Activated CD4-positive, alpha-beta T cell treated with anti-CD3 and anti-CD28 coated beads for 36 hours (primary cell): ENCODE measurements around the gene C1orf232. TPM values are rescaled to one million over a fixed set of nuclear protein-coding genes. Genes with fewer than 3 reads are reported as not detected.

ENCODE experiments used
- ATAC-seq: fragments of 200-7000 bp; cut with Tn5 transposase; one replicate; pipeline ENCODE4 v1.10.0; 2021; ENCODE audit warnings: mild to moderate bottlenecking, moderate library complexity
- CTCF ChIA-PET: fragments of 350-600 bp; sonication (Branson Sonifier 250); formaldehyde crosslinking; loops from one replicate; lab custom pipeline; 2021; ENCODE audit warnings: antibody characterized with exemption; lab: Charles Lee
- POLR2A ChIA-PET: fragments of 350-600 bp; sonication (Branson Sonifier 250); formaldehyde crosslinking; loops from one replicate; lab custom pipeline; 2021; ENCODE audit warnings: antibody characterized with exemption, inconsistent platforms; lab: Charles Lee
- DNase-seq: peaks from one replicate; pipeline ENCODE4 v3.0.0-alpha.2; 2020
- H3K27ac Mint-ChIP-seq: one replicate; pipeline ENCODE4 v1.8.0; 2021; ENCODE audit warnings: mixed read lengths
- H3K27me3 Mint-ChIP-seq: one replicate; pipeline ENCODE4 v1.8.0; 2021; ENCODE audit warnings: mixed read lengths
- H3K36me3 Mint-ChIP-seq: one replicate; pipeline ENCODE4 v1.8.0; 2021; ENCODE audit warnings: low read depth, mixed read lengths
- H3K4me1 Mint-ChIP-seq: one replicate; pipeline ENCODE4 v1.8.0; 2021; ENCODE audit warnings: mixed read lengths
- H3K4me3 Mint-ChIP-seq: one replicate; pipeline ENCODE4 v1.8.0; 2021; ENCODE audit warnings: mild to moderate bottlenecking, moderate library complexity, mixed read lengths
- H3K9me3 Mint-ChIP-seq: one replicate; pipeline ENCODE4 v1.8.0; 2021; ENCODE audit warnings: low read depth, mixed read lengths
- intact Hi-C, 2 experiments: fragments of 100-400 bp; cut with DNase I in 1 of 2; cut with micrococcal nuclease in 1 of 2; formaldehyde crosslinking; loops; one replicate each; pipeline versions ENCODE4 v1.14.2 to v1.15.1; 2022 to 2024; cut with DNase I, micrococcal nuclease
- total RNA-seq, 2 experiments: library from RNA; stranded (reverse); gene quantifications; one replicate each; pipeline ENCODE4 v1.2.3, GENCODE V29; 2021

Gene C1orf232
- total RNA-seq, 2 experiments from 2014 or later, result not detected

- no peak overlapping the region for H3K4me3 Mint-ChIP-seq
These were observed 23.0 kb upstream of the C1orf232 start for GRCh38 chr1:26191739-26192138.

DNA sequence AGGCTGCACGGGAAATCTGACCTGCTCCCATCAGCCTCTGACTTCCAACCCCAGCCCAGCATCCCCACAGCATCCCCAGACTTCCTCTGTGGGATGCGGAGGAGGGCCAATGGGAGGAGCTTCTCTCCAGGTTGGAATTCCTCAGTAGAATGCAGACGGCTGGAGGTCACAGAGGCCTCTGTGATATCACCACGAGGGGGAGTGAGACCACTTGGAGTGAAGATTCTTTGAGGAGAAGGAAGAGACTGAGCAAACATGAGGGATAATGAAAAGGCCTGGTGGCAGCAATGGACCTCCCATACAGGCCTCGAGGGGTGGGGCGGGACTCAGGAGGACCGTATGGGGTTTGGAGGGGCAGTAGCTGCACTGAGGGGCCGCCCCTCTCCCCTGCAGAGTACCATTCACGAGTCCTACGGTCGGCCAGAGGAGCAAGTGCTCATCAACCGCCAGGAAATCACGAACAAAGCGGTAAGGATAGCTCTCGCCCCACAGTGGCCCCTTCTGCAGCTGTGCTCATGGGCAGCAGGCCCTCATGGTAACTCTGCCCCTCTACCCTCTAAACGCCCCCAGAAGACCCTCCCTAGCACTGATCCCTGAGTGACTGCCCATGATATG is 21.7 kb upstream of the C1orf232 start, which contains the start of gene CATSPER4:
TSS of gene CATSPER4 (plus strand) at position 230 of the 615 bp plus-strand sequence. CDS start at position 256, 26 bp downstream.
- H3K9me3 Mint-ChIP-seq, result no peaks in the 10 kb centered on the region
- no peak within 1 kb of the TSS for H3K4me3 Mint-ChIP-seq
- ChIA-PET CTCF (interaction anchor here (1.1 kb wide), 1 partner anchor 131 kb away, joined by 3 read pairs; no protein-coding TSS in a partner anchor), POLR2A (interaction anchor here (0.7 kb wide), 1 partner anchor 63 kb away, joined by 5 read pairs; no protein-coding TSS in a partner anchor)
- peaks cover 7% of the 10 kb centered on the region for H3K4me1 Mint-ChIP-seq
- no peak for DNase-seq
- H3K27me3 Mint-ChIP-seq, result no peaks in the 10 kb centered on the region
- no peak for ATAC-seq
- no peak within 1 kb of the TSS for H3K27ac Mint-ChIP-seq
- no peaks in the 10 kb centered on the region for H3K36me3 Mint-ChIP-seq
- intact Hi-C loops, result no loop called here

More at GRCh38 chr1:26191739-26192138, 23.0 kb upstream of the C1orf232 start:
- DNase-seq (peak; percentile 42), ATAC-seq (peak; percentile 80)
- peak overlapping the region; percentile 59 for H3K27ac Mint-ChIP-seq
- ChIA-PET POLR2A (interaction anchor here (0.6 kb wide), 1 partner anchor 34 kb away, joined by 4 read pairs; no protein-coding TSS in a partner anchor), CTCF (interaction anchor here (0.8 to 1.4 kb wide), 2 partner anchors 47 to 225 kb away, joined by 3 to 4 read pairs; no protein-coding TSS in a partner anchor)
- no peaks in the 10 kb centered on the region for H3K36me3 Mint-ChIP-seq
- H3K9me3 Mint-ChIP-seq, result no peaks in the 10 kb centered on the region
- intact Hi-C loops, result no loop called here
- no peaks in the 10 kb centered on the region for H3K27me3 Mint-ChIP-seq
- H3K4me1 Mint-ChIP-seq, result peaks cover 7% of the 10 kb centered on the region

DNA sequence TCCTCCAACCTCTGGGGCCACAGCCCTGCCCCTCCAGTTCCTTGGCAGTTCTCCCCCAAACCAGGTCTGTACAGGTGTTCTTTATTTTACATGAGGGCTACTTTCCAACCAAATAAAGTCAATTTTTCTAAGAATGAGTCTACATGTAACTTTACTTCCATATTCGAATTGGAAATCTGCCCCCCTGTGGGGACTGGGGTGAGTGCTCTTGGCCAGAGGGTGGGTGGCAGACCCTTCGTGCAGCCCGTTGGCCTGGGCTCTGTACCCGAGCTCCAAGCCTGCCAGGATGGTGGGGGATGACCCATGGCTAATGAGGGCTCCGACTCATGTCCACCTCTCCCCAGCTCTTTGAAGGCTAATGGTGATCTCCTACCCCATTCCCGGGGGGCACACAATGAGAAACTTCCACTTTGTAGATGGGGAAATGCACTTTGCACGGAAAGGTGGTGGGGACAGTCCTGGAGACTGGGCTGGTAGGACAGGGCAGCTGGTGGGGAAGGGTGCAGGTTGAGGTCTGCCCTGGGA is 21.1 kb upstream of the C1orf232 start:
- ATAC-seq (no peak), DNase-seq (no peak)
- H3K4me3 Mint-ChIP-seq, result no peak overlapping the region
- H3K27me3 Mint-ChIP-seq, result no peaks in the 10 kb centered on the region
- intact Hi-C loops, result no loop called here
- CTCF ChIA-PET, result interaction anchor here (1.0 kb wide), 1 partner anchor 19 kb away, joined by 4 read pairs; no protein-coding TSS in a partner anchor
- H3K4me1 Mint-ChIP-seq, result peaks cover 7% of the 10 kb centered on the region
- no peaks in the 10 kb centered on the region for H3K9me3 Mint-ChIP-seq
- POLR2A ChIA-PET, result interaction anchor here (0.7 kb wide), 1 partner anchor 64 kb away, joined by 5 read pairs; no protein-coding TSS in a partner anchor
- H3K36me3 Mint-ChIP-seq, result no peaks in the 10 kb centered on the region
- no peak overlapping the region for H3K27ac Mint-ChIP-seq

- ChIA-PET CTCF (interaction anchor here (0.7 to 1.0 kb wide), 2 partner anchors 19 to 354 kb away, joined by 3 to 4 read pairs; no protein-coding TSS in a partner anchor), POLR2A (no interaction called here)
- H3K36me3 Mint-ChIP-seq, result no peaks in the 10 kb centered on the region
- H3K4me1 Mint-ChIP-seq, result peaks cover 7% of the 10 kb centered on the region
- DNase-seq, result no peak
- intact Hi-C loops, result no loop called here
- H3K9me3 Mint-ChIP-seq, result no peaks in the 10 kb centered on the region
- H3K27me3 Mint-ChIP-seq, result no peaks in the 10 kb centered on the region
- no peak overlapping the region for H3K4me3 Mint-ChIP-seq
- H3K27ac Mint-ChIP-seq, result no peak overlapping the region
- no peak for ATAC-seq
These were observed 20.6 kb upstream of the C1orf232 start for GRCh38 chr1:26189331-26189730.

DNA sequence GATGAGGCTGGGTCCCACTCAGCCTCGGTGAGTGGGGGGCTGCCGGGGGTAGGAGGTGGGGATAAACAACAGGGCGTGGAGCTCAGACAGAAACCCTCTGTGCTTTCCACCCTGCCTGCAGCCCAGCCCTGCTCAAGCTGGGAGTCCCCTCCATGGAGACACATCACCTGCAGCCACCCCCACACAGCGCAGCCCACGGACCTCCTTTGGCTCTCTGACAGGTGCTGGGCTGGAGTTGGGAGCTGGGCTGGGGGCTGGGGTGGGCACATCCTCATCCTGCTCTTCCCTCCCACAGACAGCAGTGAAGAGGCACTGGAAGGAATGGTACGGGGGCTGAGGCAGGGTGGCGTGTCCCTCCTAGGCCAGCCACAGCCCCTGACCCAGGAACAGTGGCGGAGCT is 19.7 kb upstream of the C1orf232 start:
- Mint-ChIP-seq H3K4me3 (no peak overlapping the region), H3K4me1 (peaks cover 7% of the 10 kb centered on the region), H3K27ac (no peak overlapping the region), H3K27me3 (no peaks in the 10 kb centered on the region), H3K36me3 (no peaks in the 10 kb centered on the region), H3K9me3 (no peaks in the 10 kb centered on the region)
- intact Hi-C loops, result no loop called here
- ATAC-seq (no peak), DNase-seq (no peak)
- ChIA-PET CTCF (interaction anchor here (0.7 to 1.0 kb wide), 3 partner anchors 18 to 355 kb away, joined by 3 to 4 read pairs (median 3); no protein-coding TSS in a partner anchor), POLR2A (no interaction called here)

- Mint-ChIP-seq H3K4me1 (peaks cover 7% of the 10 kb centered on the region), H3K27ac (no peak overlapping the region), H3K4me3 (no peak overlapping the region), H3K36me3 (no peaks in the 10 kb centered on the region), H3K27me3 (no peaks in the 10 kb centered on the region), H3K9me3 (no peaks in the 10 kb centered on the region)
- no peak for DNase-seq
- ChIA-PET POLR2A (interaction anchor here (0.6 kb wide), 1 partner anchor 75 kb away, joined by 3 read pairs; no protein-coding TSS in a partner anchor), CTCF (interaction anchor here (1.0 kb wide), 1 partner anchor 48 kb away, joined by 3 read pairs; no protein-coding TSS in a partner anchor)
- intact Hi-C loops, result no loop called here
- no peak for ATAC-seq
These were observed 19.1 kb upstream of the C1orf232 start for GRCh38 chr1:26187882-26188281.

DNA sequence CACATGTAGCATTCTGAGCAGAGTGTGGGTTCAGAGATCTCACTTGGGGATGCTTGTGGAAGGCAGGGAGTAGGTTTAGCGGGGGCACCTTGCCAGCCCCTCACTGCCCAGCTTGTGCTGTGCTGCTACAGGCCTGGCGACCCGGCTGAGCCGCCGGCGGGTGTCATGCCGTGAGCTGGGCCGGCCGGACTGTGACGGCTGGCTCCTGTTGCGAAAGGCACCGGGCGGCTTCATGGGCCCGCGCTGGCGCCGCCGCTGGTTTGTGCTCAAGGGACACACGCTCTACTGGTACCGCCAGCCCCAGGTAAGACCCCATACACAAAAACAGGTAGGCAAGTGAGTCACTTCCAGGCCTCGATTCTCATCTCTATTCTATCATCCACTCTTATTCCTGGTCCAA is 16.1 kb upstream of the C1orf232 start:
- ATAC-seq, result no peak
- no peak for DNase-seq
- peaks cover 5% of the 10 kb centered on the region for H3K4me1 Mint-ChIP-seq
- H3K27me3 Mint-ChIP-seq, result no peaks in the 10 kb centered on the region
- CTCF ChIA-PET, result no interaction called here
- intact Hi-C loops, result no loop called here
- POLR2A ChIA-PET, result interaction anchor here (0.6 kb wide), 1 partner anchor 42 kb away, joined by 3 read pairs; no protein-coding TSS in a partner anchor
- H3K4me3 Mint-ChIP-seq, result no peak overlapping the region
- no peaks in the 10 kb centered on the region for H3K9me3 Mint-ChIP-seq
- H3K36me3 Mint-ChIP-seq, result no peaks in the 10 kb centered on the region
- no peak overlapping the region for H3K27ac Mint-ChIP-seq

DNA sequence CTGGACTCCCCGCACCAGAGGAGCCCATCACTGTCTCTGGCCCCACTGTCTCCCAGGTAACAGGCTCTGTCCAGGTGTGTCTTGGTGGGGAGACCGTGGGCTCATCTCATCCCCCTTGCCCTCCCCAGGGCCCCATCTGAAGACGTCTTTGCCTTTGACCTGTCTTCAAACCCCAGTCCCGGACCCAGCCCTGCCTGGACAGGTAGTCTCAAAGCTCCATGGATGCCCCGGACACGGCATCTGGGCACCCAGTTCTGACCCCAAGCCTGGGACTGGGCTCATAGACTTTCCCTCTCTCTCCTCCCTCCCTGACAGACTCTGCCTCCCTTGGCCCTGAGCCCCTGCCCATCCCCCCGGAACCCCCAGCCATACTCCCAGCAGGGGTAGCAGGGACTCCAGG is 15.3 kb upstream of the C1orf232 start:
- H3K4me1 Mint-ChIP-seq, result peaks cover 5% of the 10 kb centered on the region
- ChIA-PET POLR2A (no interaction called here), CTCF (no interaction called here)
- no peak for ATAC-seq
- intact Hi-C loops, result no loop called here
- no peaks in the 10 kb centered on the region for H3K36me3 Mint-ChIP-seq
- H3K27ac Mint-ChIP-seq, result no peak overlapping the region
- H3K4me3 Mint-ChIP-seq, result no peak overlapping the region
- no peak for DNase-seq
- no peaks in the 10 kb centered on the region for H3K9me3 Mint-ChIP-seq
- no peaks in the 10 kb centered on the region for H3K27me3 Mint-ChIP-seq

DNA sequence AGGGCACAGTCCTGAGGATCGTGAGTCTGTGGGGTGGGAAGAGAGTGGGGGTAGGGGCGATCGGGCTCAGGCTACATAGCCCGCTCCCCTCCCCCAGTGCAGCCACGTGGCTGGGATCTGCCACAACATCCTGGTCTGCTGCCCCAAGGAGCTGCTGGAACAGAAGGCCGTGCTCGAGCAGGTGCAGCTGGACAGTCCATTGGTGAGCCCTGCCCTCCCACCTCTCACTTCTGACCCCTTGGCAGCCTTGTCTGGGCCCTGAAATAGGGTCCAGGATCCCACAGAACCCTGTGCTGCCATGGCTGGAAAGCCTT is 13.6 kb upstream of the C1orf232 start:
- no peak overlapping the region for H3K4me3 Mint-ChIP-seq
- ChIA-PET POLR2A (no interaction called here), CTCF (interaction anchor here (1.1 kb wide), 1 partner anchor 19 kb away, joined by 3 read pairs; no protein-coding TSS in a partner anchor)
- H3K27me3 Mint-ChIP-seq, result no peaks in the 10 kb centered on the region
- no peaks in the 10 kb centered on the region for H3K36me3 Mint-ChIP-seq
- intact Hi-C loops, result no loop called here
- DNase-seq (no peak), ATAC-seq (no peak)
- H3K4me1 Mint-ChIP-seq, result peaks cover 6% of the 10 kb centered on the region
- H3K27ac Mint-ChIP-seq, result no peak overlapping the region
- H3K9me3 Mint-ChIP-seq, result no peaks in the 10 kb centered on the region

DNA sequence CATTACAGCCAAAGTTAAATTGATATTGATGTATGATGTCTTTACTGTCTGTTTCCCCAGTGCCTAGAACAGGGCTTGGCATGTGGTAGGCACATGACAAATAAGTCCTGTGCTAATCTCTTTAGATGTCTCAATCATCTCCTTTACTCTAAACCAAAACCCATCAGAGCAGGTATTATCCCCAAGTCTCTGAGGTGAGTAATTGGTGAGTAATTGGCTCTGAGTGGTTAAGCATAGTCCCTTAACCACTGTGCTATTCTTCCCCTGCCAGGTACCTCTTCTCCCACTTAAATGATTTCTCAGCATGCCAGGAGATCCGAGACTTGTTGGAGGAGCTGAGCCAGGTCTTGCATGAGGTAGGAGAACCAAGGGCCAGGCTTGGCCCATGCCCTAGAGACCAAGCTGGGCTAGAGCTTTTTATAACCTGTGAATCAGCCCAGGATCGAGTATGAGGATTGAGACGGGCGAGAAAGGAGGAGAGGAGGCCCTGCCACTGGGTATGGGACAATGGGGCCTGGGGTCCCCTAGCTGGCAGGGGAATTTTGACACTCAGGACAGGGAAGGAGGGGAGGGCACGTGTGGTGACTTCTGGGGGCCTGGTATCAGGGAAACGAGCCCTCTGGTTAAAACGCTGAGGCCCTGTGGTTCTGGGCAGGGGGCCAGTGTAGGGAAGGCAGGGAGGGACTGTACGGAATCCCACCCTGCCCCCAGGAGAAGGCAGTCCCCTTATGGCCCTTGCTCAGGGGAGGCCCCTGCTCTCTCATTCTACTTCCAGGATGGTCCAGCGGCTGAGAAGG is 13.0 kb upstream of the C1orf232 start:
- DNase-seq, result no peak
- intact Hi-C loops, result no loop called here
- H3K27ac Mint-ChIP-seq, result no peak overlapping the region
- H3K4me3 Mint-ChIP-seq, result no peak overlapping the region
- H3K27me3 Mint-ChIP-seq, result no peaks in the 10 kb centered on the region
- no peaks in the 10 kb centered on the region for H3K36me3 Mint-ChIP-seq
- CTCF ChIA-PET, result no interaction called here
- POLR2A ChIA-PET, result no interaction called here
- ATAC-seq, result peak; percentile 92
- peaks cover 8% of the 10 kb centered on the region for H3K4me1 Mint-ChIP-seq
- H3K9me3 Mint-ChIP-seq, result no peaks in the 10 kb centered on the region

GRCh38 chr1:26180010-26180506 is 11.3 kb upstream of the C1orf232 start:
- DNase-seq (no peak), ATAC-seq (no peak)
- intact Hi-C loops, result no loop called here
- Mint-ChIP-seq H3K4me3 (no peak overlapping the region), H3K4me1 (peaks cover 8% of the 10 kb centered on the region), H3K27ac (no peak overlapping the region), H3K36me3 (no peaks in the 10 kb centered on the region), H3K9me3 (no peaks in the 10 kb centered on the region), H3K27me3 (no peaks in the 10 kb centered on the region)
- ChIA-PET POLR2A (no interaction called here), CTCF (no interaction called here)
